ENCODE measurements around the gene TMEM115. TPM values are rescaled to one million over a fixed set of nuclear protein-coding genes. Genes with fewer than 3 reads are reported as not detected.

Gene TMEM115
- total RNA-seq, 1 donor from 2014 or later = 29.6 TPM

DNA sequence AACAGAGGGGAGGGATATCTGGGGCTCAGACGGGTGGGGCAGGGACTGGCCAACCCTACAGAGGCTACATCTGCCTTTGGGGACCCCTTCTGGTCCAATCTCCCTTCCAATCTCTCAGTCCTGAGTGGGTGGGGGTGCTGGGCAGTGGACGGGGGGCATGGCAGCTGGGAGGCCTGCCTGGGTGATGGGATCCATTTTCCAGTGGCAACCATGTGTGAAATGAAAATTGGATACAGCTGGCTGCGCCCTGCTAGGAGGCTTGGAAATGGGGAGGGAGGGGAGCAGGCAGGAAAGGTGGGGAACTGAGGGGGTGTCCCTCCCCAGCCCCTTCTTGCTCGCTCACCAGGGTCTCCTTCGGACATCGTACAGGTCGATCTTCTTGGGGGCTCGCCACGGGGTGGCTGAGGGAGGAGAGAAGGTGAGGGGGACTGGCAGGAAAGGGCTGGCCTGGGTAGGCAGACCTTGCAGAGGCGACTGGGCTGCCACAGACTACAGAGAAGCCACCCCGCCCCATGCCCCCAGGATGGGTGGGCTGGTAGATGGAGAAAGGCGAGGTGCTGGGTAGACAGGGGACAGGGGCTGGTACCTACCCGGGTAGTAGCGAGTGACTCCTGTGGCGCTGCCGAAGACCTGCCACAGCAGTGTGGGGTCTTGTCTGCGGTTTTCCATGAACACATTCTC is 21.2 kb upstream of the TMEM115 start:
- ATAC-seq (no peak), DNase-seq (ENCODE audit: low spot score) (no peak)
- intact Hi-C loops (cut with DNase I) = no loop called here

DNA sequence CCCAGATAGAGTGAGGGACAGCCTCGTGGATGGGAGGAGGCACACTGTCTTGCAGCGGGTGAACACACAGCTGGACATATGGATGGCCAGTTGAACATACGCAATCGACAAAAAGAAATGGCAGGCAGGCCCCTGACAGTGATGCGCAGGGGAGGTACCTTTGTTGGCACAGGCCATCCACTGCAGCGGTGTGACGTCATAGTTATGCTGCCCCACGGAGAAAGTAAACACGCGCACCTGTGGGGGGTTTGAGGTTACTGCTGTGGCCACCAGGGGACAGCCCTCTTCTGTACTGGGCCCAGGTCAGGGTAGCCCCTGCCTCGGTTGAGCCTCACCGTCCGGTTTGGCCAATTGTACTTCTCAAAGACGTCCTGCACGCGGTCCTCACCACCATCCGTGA is 19.4 kb upstream of the TMEM115 start:
- intact Hi-C loops (cut with DNase I) = no loop called here
- DNase-seq (ENCODE audit: low spot score) (no peak), ATAC-seq (no peak)

DNA sequence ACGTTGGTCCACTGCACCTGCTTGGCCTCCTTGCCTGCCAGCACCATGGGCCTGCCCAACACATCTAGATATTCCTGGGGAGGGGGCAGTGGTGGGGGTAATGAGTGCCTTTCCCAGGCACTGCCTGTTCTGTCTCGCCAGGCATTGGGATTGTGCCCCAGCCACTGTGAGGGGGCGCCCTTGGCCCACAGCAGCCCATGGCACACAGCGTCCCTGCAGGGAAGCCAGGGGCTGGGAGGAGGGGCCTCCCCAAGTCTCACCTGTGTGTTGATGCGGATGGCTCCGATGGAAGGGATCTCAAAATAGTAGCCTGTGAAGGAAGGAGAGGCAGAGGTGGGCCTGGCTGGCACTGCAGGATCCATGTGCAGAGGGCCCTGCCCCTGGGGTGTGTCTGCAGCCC is 18.7 kb upstream of the TMEM115 start:
- no peak for ATAC-seq
- DNase-seq (ENCODE audit: low spot score) = no peak
- intact Hi-C loops (cut with DNase I) = no loop called here

DNA sequence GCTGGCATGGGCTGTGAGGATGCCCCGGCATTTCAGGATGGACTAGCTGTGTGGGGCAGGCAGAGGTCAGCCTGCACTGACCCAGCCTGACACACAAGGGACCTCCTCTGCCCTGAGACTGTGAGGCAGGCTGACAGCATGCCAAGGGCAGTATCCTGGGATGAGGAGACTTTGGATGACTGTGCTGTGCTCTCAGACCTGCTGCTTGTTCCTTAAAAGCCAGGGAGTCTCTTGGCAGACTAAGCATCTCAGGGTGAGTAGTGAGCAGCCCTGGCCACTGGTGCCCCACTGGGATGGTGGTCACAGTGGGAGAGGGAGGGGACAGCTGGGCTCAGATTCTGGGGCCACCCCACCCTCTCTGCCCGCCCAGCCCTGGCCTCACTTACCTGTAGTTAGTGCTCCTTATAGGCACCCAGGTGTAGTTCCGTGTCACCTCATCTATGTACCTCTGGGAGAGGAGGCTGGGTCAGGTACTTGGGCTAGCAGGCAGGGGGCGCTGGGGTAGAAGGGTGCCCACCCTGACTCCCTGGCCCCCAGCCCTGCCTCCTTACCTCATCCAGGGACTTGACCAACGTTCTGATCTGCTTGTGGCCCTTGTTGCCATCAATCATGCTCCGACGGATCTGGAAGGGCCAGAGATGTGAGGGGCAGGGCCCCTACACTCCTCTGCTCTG is 16.1 kb upstream of the TMEM115 start:
- intact Hi-C loops (cut with DNase I) = no loop called here
- ATAC-seq (no peak), DNase-seq (ENCODE audit: low spot score) (no peak)

DNA sequence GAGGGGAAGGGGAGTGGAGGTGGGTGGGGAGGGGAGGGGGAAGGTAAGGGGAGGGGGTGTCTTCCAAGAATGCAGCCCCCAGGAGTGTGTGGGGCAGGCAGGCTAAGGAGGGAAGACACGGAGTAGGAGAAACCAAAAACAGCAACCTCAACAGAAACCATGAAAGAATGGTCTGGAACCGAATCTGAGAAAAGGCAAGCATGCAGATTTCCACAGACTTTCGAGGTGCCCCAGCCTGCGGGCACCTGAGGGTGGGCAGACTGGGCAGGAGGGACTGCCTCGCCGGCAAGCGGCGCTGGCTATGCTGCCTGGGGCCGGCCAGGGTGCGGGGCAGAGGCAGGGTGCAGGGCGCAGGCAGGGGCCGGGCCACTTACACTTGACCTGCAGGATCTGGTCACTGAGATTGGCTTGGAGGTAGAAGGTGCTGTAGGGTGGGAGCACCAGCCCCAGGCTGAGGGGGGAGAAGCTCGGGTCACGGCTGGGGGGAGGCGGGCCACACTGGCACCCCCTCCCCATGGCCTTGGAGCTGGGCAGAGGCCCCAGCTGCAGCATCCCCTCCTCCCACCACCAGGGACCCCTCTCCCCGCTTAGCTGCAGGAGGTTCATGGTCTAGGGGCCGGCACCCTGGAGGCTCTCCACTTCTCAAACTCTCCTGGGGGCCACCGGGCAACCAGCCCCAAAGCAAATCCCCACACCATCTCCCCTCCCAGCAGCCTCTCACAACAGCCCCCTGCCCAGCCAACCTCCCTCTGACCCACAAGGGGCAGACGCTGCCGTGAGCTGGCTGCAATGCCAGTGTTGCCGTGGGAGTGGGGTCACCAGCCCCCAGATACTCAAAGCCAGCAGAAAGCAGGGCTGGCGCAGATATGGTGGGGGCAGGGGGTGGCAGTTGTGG is 15.3 kb upstream of the TMEM115 start:
- no peak for ATAC-seq
- intact Hi-C loops (cut with DNase I) = loop anchor here (5.0 kb wide), 1 partner anchor 633 kb away; no protein-coding TSS in a partner anchor
- DNase-seq (ENCODE audit: low spot score) = no peak

DNA sequence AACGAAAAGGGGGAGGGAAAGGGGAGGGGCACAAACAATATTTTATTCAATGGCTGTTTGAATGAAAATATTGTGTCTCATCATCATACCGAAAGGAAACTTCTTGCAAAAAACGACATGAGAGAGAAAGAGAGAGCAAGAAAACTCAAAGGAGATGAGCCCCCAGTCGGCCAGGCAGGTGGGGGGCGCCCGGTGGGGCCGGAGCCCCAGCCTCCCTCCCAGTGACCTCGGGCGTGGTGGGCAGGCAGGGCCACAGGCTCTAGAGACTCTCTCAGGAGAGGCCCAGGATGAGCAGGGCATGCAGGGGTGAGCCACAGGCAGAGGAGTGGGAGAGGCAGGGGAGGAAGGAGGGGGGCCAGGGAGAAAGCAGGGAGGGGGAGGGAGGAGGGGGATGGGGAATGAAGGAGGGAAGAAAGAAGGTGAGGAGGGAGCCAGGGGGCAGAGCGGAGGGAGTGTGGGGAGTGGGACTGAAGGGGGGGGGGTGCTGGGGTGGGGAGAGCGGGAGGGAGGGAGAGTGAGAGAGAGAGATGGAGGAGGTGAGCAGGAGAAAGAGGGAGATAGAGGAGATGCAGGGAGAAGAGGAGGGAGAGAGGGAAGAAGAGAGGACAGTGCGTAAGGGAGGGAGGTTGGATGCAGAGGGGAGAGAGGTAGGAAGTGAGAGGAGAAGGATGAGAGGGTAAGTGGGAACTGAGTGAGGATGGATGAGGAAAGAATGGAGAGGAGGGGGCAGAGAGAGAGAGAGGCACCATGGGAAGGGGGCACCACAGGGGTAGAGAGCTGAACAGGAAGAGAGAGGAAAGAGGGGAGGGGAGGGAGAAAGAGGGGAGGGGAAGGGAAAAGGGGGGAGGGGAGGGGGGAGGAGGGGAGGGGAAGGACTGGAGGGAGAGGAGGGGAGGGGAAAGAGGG is 14.1 kb upstream of the TMEM115 start:
- intact Hi-C loops (cut with DNase I) = loop anchor here (5.0 kb wide), 1 partner anchor 634 kb away; no protein-coding TSS in a partner anchor
- no peak for DNase-seq (ENCODE audit: low spot score)
- no peak for ATAC-seq

DNA sequence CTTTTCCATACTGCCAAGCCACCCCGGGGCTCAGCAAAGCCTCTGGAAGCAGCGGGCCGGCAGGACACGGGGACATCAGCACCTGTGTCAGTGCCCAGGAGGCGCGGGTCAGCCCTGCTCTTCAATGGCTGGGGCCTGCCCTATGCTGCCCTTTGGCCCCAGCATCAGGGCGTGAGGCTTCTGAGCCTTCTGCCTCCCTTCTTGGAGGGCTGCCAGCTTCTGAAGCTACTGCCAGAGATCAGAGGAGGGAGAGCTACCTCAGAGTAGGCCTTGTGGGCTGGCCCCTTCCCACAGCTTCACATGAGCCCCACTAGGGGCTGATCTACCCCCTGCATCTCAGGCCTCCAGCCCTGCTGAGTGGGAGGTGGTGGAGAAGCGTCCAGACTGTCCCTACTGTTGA is 13.0 kb upstream of the TMEM115 start:
- intact Hi-C loops (cut with DNase I) = loop anchor here (5.0 kb wide), 1 partner anchor 635 kb away; no protein-coding TSS in a partner anchor
- DNase-seq (ENCODE audit: low spot score) (no peak), ATAC-seq (peak; percentile 4)

DNA sequence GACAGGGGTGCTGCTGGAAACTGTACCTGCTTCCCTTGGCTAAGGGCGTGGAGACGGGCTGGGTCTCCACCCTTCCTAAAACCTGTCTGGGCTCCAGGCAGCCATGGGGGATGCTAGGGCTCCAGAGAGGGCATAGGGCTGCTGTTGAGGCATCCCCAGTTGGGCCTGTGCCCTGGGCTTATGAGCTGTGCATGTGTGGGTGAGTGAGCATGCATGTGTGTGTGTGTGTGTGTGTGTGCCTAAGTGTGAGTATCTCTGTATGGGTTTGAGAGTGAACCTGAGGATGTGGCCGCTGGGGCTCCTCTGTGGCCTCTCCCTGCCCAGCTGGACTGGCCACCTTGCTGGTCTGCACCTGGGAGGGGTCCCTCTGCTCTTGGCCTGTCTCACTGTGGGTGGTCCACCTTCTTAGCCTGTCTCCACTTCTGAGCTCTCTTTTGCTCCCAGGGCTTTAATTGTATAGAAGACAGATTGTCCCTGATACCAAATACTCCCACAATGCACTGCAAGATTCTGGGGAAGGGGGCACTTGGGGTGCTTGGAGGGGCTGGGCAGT is 11.9 kb upstream of the TMEM115 start:
- ATAC-seq (no peak), DNase-seq (ENCODE audit: low spot score) (no peak)
- intact Hi-C loops (cut with DNase I) = loop anchor here (5.0 kb wide), 1 partner anchor 636 kb away; no protein-coding TSS in a partner anchor

DNA sequence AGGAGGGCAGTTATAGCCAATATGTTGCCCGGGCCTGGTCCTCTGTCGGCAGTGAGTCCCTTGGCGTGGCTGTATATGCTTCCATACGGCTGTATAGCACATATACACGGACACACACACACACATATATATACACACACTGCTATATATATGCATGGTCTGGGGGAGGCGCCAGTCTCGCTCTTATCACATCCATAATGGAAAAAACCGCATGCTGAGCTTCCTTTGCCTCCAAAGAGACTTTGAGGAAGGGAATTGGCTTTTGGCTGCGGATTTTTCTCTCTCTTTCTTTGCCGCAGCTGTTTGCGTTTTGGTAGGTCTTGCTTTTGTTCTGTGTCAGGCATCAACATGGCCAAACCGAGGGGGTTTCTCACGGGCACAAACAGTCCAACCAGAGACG is 11.3 kb upstream of the TMEM115 start:
- intact Hi-C loops (cut with DNase I) = loop anchor here (5.0 kb wide), 1 partner anchor 637 kb away; no protein-coding TSS in a partner anchor
- DNase-seq (ENCODE audit: low spot score) = no peak
- ATAC-seq = no peak

DNA sequence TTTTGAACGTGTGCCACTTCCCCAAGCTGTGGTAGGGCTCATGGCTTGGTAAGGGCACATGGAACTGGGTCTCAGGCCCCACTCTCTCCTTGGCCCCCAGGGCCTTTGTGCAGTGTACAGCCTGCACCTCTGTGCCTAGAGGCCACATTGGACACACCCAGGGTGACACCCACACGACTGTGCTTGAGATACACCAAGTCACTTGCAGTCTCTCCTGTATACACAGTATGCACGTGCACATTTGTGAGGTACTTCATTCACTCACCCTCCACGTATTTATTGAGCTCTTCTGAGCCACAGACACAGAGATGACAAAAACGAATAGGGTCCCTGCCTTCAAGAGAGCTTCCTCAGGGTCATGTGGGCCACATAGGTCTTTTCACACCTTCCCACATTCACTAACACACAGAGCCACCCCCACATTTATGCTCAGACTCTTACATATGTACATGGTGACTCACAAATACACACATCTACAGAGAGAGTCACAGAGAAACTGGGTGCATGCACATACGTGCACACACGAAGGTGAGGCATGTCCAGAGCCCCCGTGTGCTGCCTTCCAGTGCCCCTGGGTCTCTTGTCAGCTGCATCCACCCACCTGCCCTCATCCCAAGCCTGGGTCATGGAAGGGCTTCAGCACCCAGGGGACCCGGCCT is 9.8 kb upstream of the TMEM115 start:
- ATAC-seq (no peak), DNase-seq (ENCODE audit: low spot score) (no peak)
- intact Hi-C loops (cut with DNase I) = no loop called here

DNA sequence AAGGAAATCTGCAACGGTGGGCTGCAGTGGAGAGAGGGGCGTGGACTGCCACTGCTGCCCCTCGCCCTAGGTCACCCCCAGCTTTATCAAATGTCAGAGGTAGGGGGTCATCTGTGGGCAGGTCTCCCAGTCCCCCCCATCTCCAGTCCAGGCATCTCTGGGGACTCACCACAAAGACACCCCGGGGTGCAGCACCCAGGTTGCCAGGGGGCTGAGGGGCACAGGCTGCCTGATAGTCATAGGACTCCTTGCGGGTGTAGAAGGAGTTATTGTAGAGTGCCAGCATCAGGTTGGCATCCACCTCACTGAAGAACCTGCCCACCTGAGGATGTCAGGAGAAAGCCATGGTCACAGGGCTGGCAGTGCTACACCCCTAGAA is 6.5 kb upstream of the TMEM115 start:
- ATAC-seq = no peak
- intact Hi-C loops (cut with DNase I) = no loop called here

DNA sequence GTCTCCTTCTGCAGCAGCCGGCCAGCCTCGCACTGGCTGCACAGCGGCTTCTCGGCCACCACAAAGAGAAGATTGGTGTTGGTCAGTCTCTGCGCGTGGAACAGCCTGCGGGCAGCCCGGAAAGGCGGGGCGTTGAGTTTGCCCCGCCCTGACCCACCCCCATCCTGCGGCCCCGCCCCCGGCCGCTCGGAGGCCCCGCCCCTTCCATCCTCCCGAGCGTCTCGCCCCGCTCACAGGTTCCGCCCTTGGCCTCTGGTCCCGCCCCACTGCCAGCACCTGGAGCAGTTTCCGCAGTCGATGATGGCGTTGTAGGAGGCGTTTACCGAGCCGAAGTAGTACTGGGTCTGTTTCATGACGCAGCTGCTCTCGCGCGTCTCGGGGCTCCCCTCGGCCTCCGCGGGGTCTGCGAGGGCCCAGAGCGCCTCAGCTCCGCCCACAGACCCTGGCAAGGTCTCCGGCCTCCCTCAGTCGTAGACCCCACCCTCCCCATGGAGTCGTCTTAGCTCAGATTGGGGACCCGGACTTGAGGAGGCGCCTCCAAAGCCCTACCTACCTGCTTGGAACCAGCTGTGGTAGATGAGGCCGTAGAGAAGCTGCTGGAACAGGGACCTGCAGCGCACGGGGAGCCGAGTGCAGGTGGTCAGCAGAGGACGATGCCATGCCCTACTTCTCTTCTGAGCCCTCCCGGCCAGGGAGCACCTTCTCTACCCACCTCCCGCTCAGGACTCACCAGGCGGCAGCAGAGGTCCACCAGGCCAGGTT is 5.9 kb upstream of the TMEM115 start:
- intact Hi-C loops (cut with DNase I) = no loop called here
- ATAC-seq = peak; percentile 87

More for the DNA sequence above, 6.5 kb upstream of the TMEM115 start:
- DNase-seq (ENCODE audit: low spot score) = no peak

DNA sequence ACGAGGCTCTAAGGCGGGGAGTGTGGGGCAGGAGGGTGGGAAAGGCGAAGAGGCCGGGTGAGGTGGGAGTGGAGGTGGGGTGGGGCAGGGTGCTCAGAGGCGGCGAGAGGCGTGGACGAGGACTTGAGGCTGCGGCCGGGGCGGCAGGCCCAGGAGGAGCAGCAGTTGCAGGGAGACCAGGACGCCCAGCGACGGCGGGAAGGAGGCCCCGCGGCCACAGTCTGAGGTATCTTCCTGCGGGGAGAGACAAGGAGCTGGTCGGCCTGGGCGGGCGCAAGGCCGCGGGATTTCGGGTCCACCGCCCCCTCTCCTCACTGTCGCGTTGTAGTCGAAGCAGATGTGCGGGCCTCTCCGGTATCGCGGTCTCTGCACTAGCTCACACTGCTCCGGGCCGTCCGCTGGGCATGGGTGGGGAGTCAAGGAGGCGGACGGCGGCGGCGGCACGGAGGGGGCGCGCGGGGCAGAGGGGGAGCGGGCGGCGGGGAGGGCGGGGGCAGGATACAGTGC is 5.3 kb upstream of the TMEM115 start:
- ATAC-seq (peak; percentile 27), DNase-seq (ENCODE audit: low spot score) (peak; percentile 73)
- intact Hi-C loops (cut with DNase I) = no loop called here

More for the DNA sequence above, 5.9 kb upstream of the TMEM115 start:
- DNase-seq (ENCODE audit: low spot score) = peak; percentile 92

DNA sequence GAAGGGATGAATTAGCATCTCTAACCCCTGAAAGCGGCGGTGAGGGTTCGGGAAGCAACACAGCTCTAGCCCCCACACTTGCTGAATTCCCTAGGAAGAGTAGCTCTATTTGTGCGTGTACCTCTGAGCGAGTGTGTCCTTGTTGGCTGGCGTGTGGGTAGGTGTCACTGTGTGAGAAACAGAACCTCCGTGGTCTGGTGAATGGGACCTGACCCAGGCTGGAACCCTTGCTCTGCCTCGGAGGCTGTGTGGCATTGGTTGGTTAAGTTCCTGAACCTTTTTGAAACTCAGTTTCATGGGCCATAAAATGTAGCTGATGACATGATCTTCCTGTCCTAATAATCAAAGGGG is 414 bp upstream of the TMEM115 start:
- DNase-seq (ENCODE audit: low spot score) (no peak), ATAC-seq (no peak)
- intact Hi-C loops (cut with DNase I) = no loop called here

DNA sequence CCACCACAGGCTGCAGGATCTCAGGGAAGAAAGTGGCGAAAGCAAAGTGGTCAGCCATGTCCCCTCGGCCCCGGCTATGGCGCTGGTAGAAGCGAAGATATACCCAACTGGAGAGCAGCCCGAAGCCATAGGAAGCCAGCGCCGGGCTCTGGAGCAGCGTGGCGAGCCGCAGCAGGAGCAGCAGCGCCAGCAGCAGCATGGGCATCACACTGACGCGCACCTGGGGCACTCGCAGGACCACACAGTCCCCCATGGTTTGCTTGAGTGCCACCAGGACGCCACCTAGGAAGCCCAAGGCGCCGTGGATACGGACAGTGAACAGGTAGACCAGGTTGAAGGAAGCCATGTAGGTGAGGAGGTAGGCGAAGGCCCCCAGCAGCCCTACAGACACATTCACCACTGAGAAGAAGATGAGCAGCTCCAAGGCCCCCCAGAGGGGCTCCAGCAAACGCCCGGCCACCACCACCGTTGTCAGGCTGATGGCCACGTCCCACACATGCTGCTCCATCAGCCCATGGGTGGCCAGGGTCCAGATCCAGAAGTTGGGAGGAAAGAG is 888 bp downstream of the TMEM115 start:
- intact Hi-C loops (cut with DNase I) = no loop called here
- no peak for DNase-seq (ENCODE audit: low spot score)
- no peak for ATAC-seq

DNA sequence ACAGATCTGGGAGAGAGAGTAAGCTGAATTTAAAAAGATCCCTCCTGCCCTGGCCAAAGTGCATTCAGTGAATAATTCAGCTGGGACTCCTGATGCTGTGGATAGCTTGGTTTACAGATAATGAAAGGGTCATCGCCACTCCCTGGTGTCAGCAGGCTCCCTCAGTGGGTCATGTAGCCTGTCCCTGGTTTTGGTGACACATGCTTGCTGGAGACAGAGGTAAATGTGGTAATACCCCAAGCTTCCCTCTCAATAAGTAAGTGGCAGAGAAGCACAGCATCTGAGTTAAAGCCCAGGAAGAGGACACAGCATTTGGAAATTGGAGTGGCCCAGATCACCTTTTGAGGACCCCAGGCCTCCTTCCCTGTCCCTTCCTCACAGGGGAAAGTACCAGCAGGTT is 1.8 kb downstream of the TMEM115 start:
- no peak for DNase-seq (ENCODE audit: low spot score)
- ATAC-seq = no peak
- intact Hi-C loops (cut with DNase I) = no loop called here

DNA sequence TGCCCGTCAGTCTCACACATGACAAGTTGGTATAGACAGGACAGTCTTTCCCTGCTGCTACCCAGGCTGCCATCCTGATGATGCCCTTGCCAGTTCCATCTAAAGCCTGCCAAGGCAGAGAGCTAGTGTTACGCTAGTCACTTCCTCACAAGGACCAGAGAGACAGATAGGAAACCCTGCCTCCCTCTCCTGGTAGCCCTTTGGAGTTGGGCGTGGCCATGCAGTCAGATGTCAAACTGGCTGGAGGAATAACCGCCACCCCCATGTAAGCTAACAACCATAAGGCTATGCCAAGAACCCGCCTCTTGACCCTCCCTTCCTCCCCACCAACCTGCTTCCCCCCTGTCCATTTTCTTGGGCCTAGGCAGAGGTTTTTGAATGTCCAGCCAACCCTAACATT is 2.8 kb downstream of the TMEM115 start:
- intact Hi-C loops (cut with DNase I) = no loop called here
- DNase-seq (ENCODE audit: low spot score) = no peak
- ATAC-seq = no peak
